ENCODE measurements around the gene STUM.

Gene STUM

GRCh38 chr1:226633541-226634165 is 85.1 kb downstream of the STUM start:
- no peak overlapping the region for H3K4me3 ChIP-seq (replicated peaks; ENCODE audit: low read depth, low read length)
- TF ChIP-seq CTCF (IDR thresholded peaks at IDR 0.05; ENCODE audit: low read length, missing control alignments) = no peak
- DNase-seq (ENCODE audit: low read depth) = no peak

GRCh38 chr1:226634166-226634588 is 85.6 kb downstream of the STUM start:
- no peak overlapping the region for H3K4me3 ChIP-seq (replicated peaks; ENCODE audit: low read depth, low read length)
- DNase-seq (ENCODE audit: low read depth) = peak; percentile 70
- TF ChIP-seq CTCF (IDR thresholded peaks at IDR 0.05; ENCODE audit: low read length, missing control alignments) = peak; percentile 83

GRCh38 chr1:226634611-226635246 is 86.2 kb downstream of the STUM start:
- H3K4me3 ChIP-seq (replicated peaks; ENCODE audit: low read depth, low read length) = no peak overlapping the region
- no peak for DNase-seq (ENCODE audit: low read depth)
- no peak for TF ChIP-seq CTCF (IDR thresholded peaks at IDR 0.05; ENCODE audit: low read length, missing control alignments)

GRCh38 chr1:226635456-226635941 is 86.9 kb downstream of the STUM start:
- DNase-seq (ENCODE audit: low read depth) = no peak
- no peak overlapping the region for H3K4me3 ChIP-seq (replicated peaks; ENCODE audit: low read depth, low read length)
- no peak for TF ChIP-seq CTCF (IDR thresholded peaks at IDR 0.05; ENCODE audit: low read length, missing control alignments)

DNA sequence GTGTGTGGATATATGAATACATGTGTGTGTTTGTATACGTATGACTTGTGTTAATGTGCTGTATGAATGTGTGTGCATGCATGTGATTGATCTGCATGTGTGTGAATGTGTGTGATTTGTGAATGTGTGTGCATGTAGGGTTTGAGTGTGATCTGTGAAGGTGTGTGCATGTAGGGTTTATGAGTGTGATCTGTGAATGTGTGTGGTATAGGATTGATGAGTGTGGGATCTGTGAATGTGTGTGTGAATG is 88.2 kb downstream of the STUM start:
- DNase-seq (ENCODE audit: low read depth) = no peak
- TF ChIP-seq CTCF (IDR thresholded peaks at IDR 0.05; ENCODE audit: low read length, missing control alignments) = no peak
- no peak overlapping the region for H3K4me3 ChIP-seq (replicated peaks; ENCODE audit: low read depth, low read length)

DNA sequence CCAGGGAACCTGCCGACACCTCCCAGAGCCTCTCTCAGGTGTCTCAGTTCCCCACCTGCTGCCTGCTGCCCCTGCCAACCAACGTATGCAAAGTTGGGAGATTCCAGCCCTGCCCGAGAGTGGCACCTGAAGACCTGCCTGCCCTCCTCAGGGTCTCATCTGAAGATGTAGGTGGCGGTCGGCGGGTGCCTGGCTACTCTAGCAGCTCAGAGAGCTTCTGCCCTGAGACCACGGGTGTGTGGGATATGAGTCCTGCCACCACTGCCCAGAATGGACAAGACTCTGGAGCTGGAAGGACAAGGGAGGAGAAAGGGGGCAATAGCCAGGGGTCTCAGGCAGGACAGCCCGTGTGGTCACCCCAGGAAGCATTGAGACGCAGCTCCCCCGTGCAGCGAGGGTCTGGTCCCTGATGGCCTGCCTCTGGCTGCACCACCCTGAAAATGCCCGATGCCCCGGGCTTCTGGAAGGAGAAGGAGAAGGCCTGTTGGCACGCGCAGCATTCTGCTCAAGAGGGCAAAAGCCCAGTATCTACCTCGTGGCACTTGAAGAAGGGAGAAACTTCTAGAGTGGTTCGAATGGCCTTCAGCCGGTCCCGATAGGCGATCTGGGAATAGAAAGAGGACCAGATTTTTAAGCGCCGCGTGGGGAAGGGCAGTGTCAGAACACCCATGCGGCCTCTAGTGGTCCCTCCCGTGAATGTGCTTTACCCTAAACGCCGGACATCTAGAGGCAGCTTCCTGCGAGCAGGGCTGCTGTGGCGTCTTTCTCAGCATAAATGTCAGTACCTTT is 88.8 kb downstream of the STUM start:
- peak; percentile 64 for TF ChIP-seq CTCF (IDR thresholded peaks at IDR 0.05; ENCODE audit: low read length, missing control alignments)
- DNase-seq (ENCODE audit: low read depth) = peak; percentile 50
- H3K4me3 ChIP-seq (replicated peaks; ENCODE audit: low read depth, low read length) = no peak overlapping the region

Measured in fibroblast of pulmonary artery (primary cell).